Transverse colon (tissue), 4 donors: Measurements from ENCODE around the gene ALK. TPM values are rescaled to one million over a fixed set of nuclear protein-coding genes. Genes with fewer than 3 reads are reported as not detected.
"Not testable (repeated sequence)": the region's sequence is repeated elsewhere in the genome, so short reads cannot be mapped to it uniquely, and the experiment has no call there.

Experiments
- DNase-seq: peaks from one replicate; pipeline ENCODE4 v3.0.0-alpha.2; 2019
- H3K27ac ChIP-seq, 4 donors: fragments of 200-600 bp; sonication (generic); 2 replicates each; pipeline ENCODE4 v1.5.1; 2016 to 2018; ENCODE audit warnings: inconsistent platforms in 4 of 4
- H3K27me3 ChIP-seq: fragments of 200-600 bp; sonication (generic); 2 replicates; pipeline ENCODE4 v1.5.1; 2017; ENCODE audit warnings: inconsistent platforms
- H3K36me3 ChIP-seq, 4 donors: fragments of 200-600 bp; sonication (generic); 2 replicates each; pipeline ENCODE4 v1.5.1; 2017 to 2019; ENCODE audit warnings: inconsistent platforms in 4 of 4
- H3K4me1 ChIP-seq, 4 donors: fragments of 200-600 bp; sonication (generic); 2 replicates each; pipeline ENCODE4 v1.5.1; 2017 to 2020; ENCODE audit warnings: inconsistent platforms in 4 of 4
- H3K4me3 ChIP-seq, 4 donors: fragments of 200-600 bp; sonication (generic); 1 replicate in 1 of 4; 2 replicates in 3 of 4; pipeline versions ENCODE4 v1.5.1 to v1.6.1; 2017 to 2019; ENCODE audit warnings: inconsistent platforms in 4 of 4
- H3K9me3 ChIP-seq, 2 donors: fragments of 200-600 bp; sonication (generic); 2 replicates each; pipeline ENCODE4 v1.5.1; 2017 to 2019; ENCODE audit warnings: inconsistent platforms in 2 of 2
- CTCF ChIP-seq, 5 experiments: fragments of 200-600 bp in 3 of 5; fragments of 450-650 bp in 2 of 5; sonication (generic) in 3 of 5; IDR thresholded peaks; 1 replicate in 2 of 5; 2 replicates in 3 of 5; pipeline ENCODE4 v1.5.1; 2016 to 2017; ENCODE audit warnings: antibody characterized with exemption in 5 of 5, inconsistent platforms in 3 of 5, mild to moderate bottlenecking in 2 of 5, moderate library complexity in 1 of 5
- EP300 ChIP-seq: sonication (generic); formaldehyde crosslinking; IDR thresholded peaks from one replicate; pipeline ENCODE4 v1.6.1; 2017; ENCODE audit warnings: antibody characterized with exemption, low read depth
- POLR2A ChIP-seq: fragments of 450-650 bp; IDR thresholded peaks from one replicate; pipeline ENCODE4 v1.6.1; 2016; ENCODE audit warnings: antibody characterized with exemption, mild to moderate bottlenecking, moderate library complexity
- POLR2AphosphoS5 ChIP-seq, 3 donors: sonication (generic); formaldehyde crosslinking; IDR thresholded peaks; one replicate each; pipeline ENCODE4 v1.6.1; 2016; ENCODE audit warnings: antibody characterized with exemption in 3 of 3
- WGBS, 2 donors: methylation state at CpG; one replicate each; pipeline ENCODE4 v1.1.5; 2018; ENCODE audit warnings: low coverage in 1 of 2; 5-methylcytosine and 5-hydroxymethylcytosine counted together
- in situ Hi-C, 4 donors: fragments of 200-750 bp; cut with MboI; loops; one replicate each; pipeline versions ENCODE4 v1.15.0 to v1.15.1; 2017; ENCODE audit warnings: low sequenced_read_pairs in 3 of 4, low pct_ligation_motif_present in 1 of 4, low pct_unique_long_range_greater_than_20kb in 1 of 4
- intact Hi-C: fragments of 100-400 bp; cut with DNase I; formaldehyde crosslinking; loops from one replicate; pipeline ENCODE4 v1.15.1; 2023; ENCODE audit warnings: low total_unique reads
- total RNA-seq, 4 donors: library from RNA; depleted of rRNA; stranded (reverse); fragments of >200 nt; gene quantifications; one replicate each; pipeline ENCODE4 v1.1.0, GENCODE V29; 2016

The ALK gene
- total RNA-seq, 4 donors from 2014 or later: 0.32 to 0.82 TPM; not detected in 2

- H3K27me3 ChIP-seq: no peaks in the 10 kb centered on the region
- H3K4me3 ChIP-seq: no peak overlapping the region
- in situ Hi-C loops (no loop called here), intact Hi-C loops (no loop called here)
- WGBS, 2 donors: 65 to 71% methylated on average over 2 to 6 of the region's 6 CpGs
- H3K4me1 ChIP-seq: no peaks in the 10 kb centered on the region
- no peaks in the 10 kb centered on the region for H3K9me3 ChIP-seq
- DNase-seq: no peak
- TF ChIP-seq CTCF (IDR thresholded peaks at IDR 0.05): no peak
- no peak for TF ChIP-seq EP300
- TF ChIP-seq POLR2AphosphoS5 (IDR thresholded peaks at IDR 0.05): no peak
- TF ChIP-seq POLR2A: no peak
- no peak overlapping the region for H3K27ac ChIP-seq
- no peaks in the 10 kb centered on the region for H3K36me3 ChIP-seq
Observed at GRCh38 chr2:29751390-29751789, 170.0 kb downstream of the ALK start.

- H3K27ac ChIP-seq, DNase-seq, intact Hi-C loops, H3K9me3 ChIP-seq, H3K27me3 ChIP-seq, H3K36me3 ChIP-seq, in situ Hi-C loops, H3K4me3 ChIP-seq, H3K4me1 ChIP-seq: not testable (repeated sequence)
- 81 to 100% methylated on average over 3 of the region's 3 CpGs for WGBS, 2 donors
Observed at GRCh38 chr2:29750463-29750862, 170.9 kb downstream of the ALK start.

GRCh38 chr2:29749843-29750242 is 171.5 kb downstream of the ALK start:
- no peak for DNase-seq
- H3K27me3 ChIP-seq: no peaks in the 10 kb centered on the region
- 55 to 88% methylated on average over 2 to 5 of the region's 5 CpGs for WGBS, 2 donors
- H3K4me1 ChIP-seq: no peaks in the 10 kb centered on the region
- intact Hi-C loops: no loop called here
- H3K4me3 ChIP-seq: no peak overlapping the region
- no peak overlapping the region for H3K27ac ChIP-seq
- TF ChIP-seq CTCF (IDR thresholded peaks at IDR 0.05): no peak
- in situ Hi-C loops: no loop called here
- H3K36me3 ChIP-seq: no peaks in the 10 kb centered on the region
- H3K9me3 ChIP-seq: no peaks in the 10 kb centered on the region

GRCh38 chr2:29749041-29749440 is 172.3 kb downstream of the ALK start:
- Histone ChIP-seq H3K27ac (no peak overlapping the region), H3K4me3 (no peak overlapping the region), H3K4me1 (no peaks in the 10 kb centered on the region), H3K27me3 (no peaks in the 10 kb centered on the region), H3K9me3 (no peaks in the 10 kb centered on the region), H3K36me3 (no peaks in the 10 kb centered on the region)
- in situ Hi-C loops: no loop called here
- intact Hi-C loops: no loop called here
- 80% methylated on average over 1 of the region's 1 CpG; no CpG with 5 or more reads in 1 of the 2 donors for WGBS, 2 donors
- DNase-seq: no peak
- TF ChIP-seq POLR2A (no peak), POLR2AphosphoS5 (IDR thresholded peaks at IDR 0.05) (no peak), CTCF (IDR thresholded peaks at IDR 0.05) (no peak), EP300 (no peak)

- Histone ChIP-seq H3K36me3 (no peaks in the 10 kb centered on the region), H3K4me3 (no peak overlapping the region), H3K27ac (no peak overlapping the region), H3K9me3 (no peaks in the 10 kb centered on the region), H3K4me1 (no peaks in the 10 kb centered on the region), H3K27me3 (no peaks in the 10 kb centered on the region)
- in situ Hi-C loops (no loop called here), intact Hi-C loops (no loop called here)
- TF ChIP-seq POLR2A (no peak), EP300 (no peak), CTCF (IDR thresholded peaks at IDR 0.05) (no peak), POLR2AphosphoS5 (IDR thresholded peaks at IDR 0.05) (no peak)
- no peak for DNase-seq
- WGBS, 2 donors: 49 to 70% methylated on average over 2 to 3 of the region's 3 CpGs
Observed at GRCh38 chr2:29747786-29748470, 173.5 kb downstream of the ALK start.
